Heart right ventricle (tissue), 16 donors: ENCODE measurements around the gene NAGS. TPM values are rescaled to one million over a fixed set of nuclear protein-coding genes. Genes with fewer than 3 reads are reported as not detected.
A peak's percentile ranks its signal among the peaks of the same experiment; 100 is the strongest.
"Not testable (repeated sequence)": the region's sequence is repeated elsewhere in the genome, so short reads cannot be mapped to it uniquely, and the experiment has no call there.

Source experiments
- ATAC-seq, 8 donors: fragments of 200-7000 bp; cut with Tn5 transposase; one replicate each; pipeline ENCODE4 v1.9.1; 2020; ENCODE audit warnings: mild to moderate bottlenecking in 8 of 8, moderate library complexity in 8 of 8, moderate number of reproducible peaks in 1 of 8
- DNase-seq, 2 donors: peaks; one replicate each; pipeline ENCODE4 v3.0.0-alpha.2; 2020
- H3K27ac ChIP-seq, 10 donors: fragments of 200-600 bp; sonication (generic) in 2 of 10; one replicate each; pipeline versions ENCODE4 v1.5.0 to v1.8.0; 2020 to 2022; ENCODE audit warnings: mild to moderate bottlenecking in 3 of 10
- H3K27me3 ChIP-seq, 7 donors: fragments of 200-600 bp; one replicate each; pipeline ENCODE4 v1.8.0; 2021 to 2022; ENCODE audit warnings: mild to moderate bottlenecking in 2 of 7
- H3K36me3 ChIP-seq, 9 donors: fragments of 200-600 bp; sonication (generic) in 1 of 9; one replicate each; pipeline versions ENCODE4 v1.5.0 to v1.8.0; 2020 to 2022; ENCODE audit warnings: mild to moderate bottlenecking in 2 of 9
- H3K4me1 ChIP-seq, 9 donors: fragments of 200-600 bp; sonication (generic) in 1 of 9; one replicate each; pipeline versions ENCODE4 v1.5.0 to v1.8.0; 2020 to 2022; ENCODE audit warnings: mild to moderate bottlenecking in 4 of 9
- H3K4me3 ChIP-seq, 10 donors: fragments of 200-600 bp; sonication (generic) in 2 of 10; one replicate each; pipeline versions ENCODE4 v1.5.0 to v1.8.0; 2020 to 2022; ENCODE audit warnings: mild to moderate bottlenecking in 7 of 10, moderate library complexity in 2 of 10
- H3K9me3 ChIP-seq, 11 donors: fragments of 200-600 bp in 10 of 11; sonication (generic) in 2 of 11; one replicate each; pipeline versions ENCODE4 v1.5.0 to v1.8.0; 2013 to 2022; ENCODE audit warnings: mild to moderate bottlenecking in 2 of 11, control low read depth in 1 of 11, moderate library complexity in 1 of 11
- WGBS, 2 donors: extraction: QIAGEN DNeasy Blood & Tissue Kit; methylation state at CpG; one replicate each; pipeline ENCODE4 v1.1.7; 2013; ENCODE audit warnings: inconsistent platforms in 1 of 2; 5-methylcytosine and 5-hydroxymethylcytosine counted together
- intact Hi-C, 10 donors: fragments of 100-400 bp; cut with DNase I; formaldehyde crosslinking; loops; one replicate each; pipeline versions ENCODE4 v1.11.1 to v1.14.2; 2022
- polyA plus RNA-seq, 2 donors: library from polyadenylated mRNA; stranded (reverse); fragments of 200-250 nt; gene quantifications; one replicate each; pipeline ENCODE4 v1.2.3, GENCODE V29; 2013
- total RNA-seq, 10 donors: library from RNA; stranded (reverse); fragmentation: NEBNext Ultra II Directional in 3 of 10; extraction: Animal tissue kit (Norgen Biotek cat#: 25700) in 3 of 10; gene quantifications; one replicate each; pipeline versions ENCODE4 v1.2.1 to v1.2.4, GENCODE V29; 2021 to 2023
- TF ChIP-seq, protein P1 (sequence below), 9 donors: fragments of 200-600 bp; sonication (generic) in 2 of 9; IDR thresholded peaks; one replicate each; pipeline versions ENCODE4 v1.5.0 to v1.8.0; 2021 to 2022; ENCODE audit warnings: antibody characterized with exemption in 9 of 9, mild to moderate bottlenecking in 5 of 9, moderate library complexity in 1 of 9
- donor health status: Arrhythmogenic right ventricular cardiomyopathy.
- donor health status: ischemic (EF 13 %, LVEDD 7.1; RV severe dilation, severe dysfunction).
- donor health status: healthy with polysubstance abuse.
- donor health status: DM: no; HTN: yes; CAD: no.
- donor health status: DM: no; HTN: no; CAD: no.
- donor health status: ischemic (EF 25% LVEDD 6.9; RV normal size, moderate dysfunction).
- donor health status: ischemic (EF 25% LVEDD 5.7; RV mildly dilated, moderate dysfunction).
- donor health status: healthy.
- donor health status: DM: yes; HTN: yes; CAD: no.
- donor health status: Ischemic cardiomyopathy.
- donor health status: ischemic (EF 35%, LVEDD 5.7; RV mildly dilated, moderate dysfunction).
- donor health status: nonischemic (EF 11% LVEDD 7.7; RV severe dilation, severe dysfunction).
- donor health status: DM: yes; HTN: yes; CAD: no.
- donor health status: PGD.
- donor health status: ischemic (EF 29% LVEDD 5.4; RV normal size, mild dysfunction).
- donor health status: nonischemic (EF 23%, LVEDD 6.1; RV moderate dilation, normal function).

NAGS gene
- total and polyA plus RNA-seq, 12 donors, result 0.30 to 0.86 (median 0.53) TPM

DNA sequence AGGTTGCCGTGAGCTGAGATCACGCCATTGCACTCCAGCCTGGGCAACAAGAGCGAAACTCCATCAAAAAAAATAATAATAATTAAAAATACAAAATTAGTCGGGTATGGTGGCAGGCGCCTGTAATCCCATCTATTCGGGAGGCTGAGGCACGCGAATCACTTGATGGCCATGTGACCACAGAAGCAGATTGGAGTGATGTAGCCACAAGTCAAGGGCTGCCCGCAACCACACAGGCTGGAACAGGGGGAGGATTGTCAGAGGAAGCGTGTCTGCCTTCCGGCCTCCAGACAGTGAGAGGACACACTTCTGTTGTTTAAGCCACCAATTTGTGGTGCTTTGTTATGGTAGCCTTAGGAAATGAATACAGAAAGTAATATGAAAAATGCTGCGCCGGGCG lies 11.8 kb upstream of the NAGS start:
- Histone ChIP-seq H3K27ac (no peak overlapping the region), H3K4me3 (no peak overlapping the region), H3K9me3 (no peaks in the 10 kb centered on the region), H3K36me3 (no peaks in the 10 kb centered on the region), H3K27me3 (peaks cover 0 to 31% (median 5%) of the 10 kb centered on the region in 7 donors), H3K4me1 (peaks cover 0 to 10% (median 9%) of the 10 kb centered on the region in 9 donors)
- no peak for DNase-seq
- ATAC-seq, result no peak
- intact Hi-C loops, result loop anchor here in 5 of 10 donors (5.0 to 10.0 kb wide), 4 partner anchors 48 to 118 kb away; partner anchors contain the start of gene PPY (in 2 of the 5)
- WGBS, 2 donors, result 92 to 93% methylated on average over 14 of the region's 14 CpGs
- TF ChIP-seq, protein P1, sequence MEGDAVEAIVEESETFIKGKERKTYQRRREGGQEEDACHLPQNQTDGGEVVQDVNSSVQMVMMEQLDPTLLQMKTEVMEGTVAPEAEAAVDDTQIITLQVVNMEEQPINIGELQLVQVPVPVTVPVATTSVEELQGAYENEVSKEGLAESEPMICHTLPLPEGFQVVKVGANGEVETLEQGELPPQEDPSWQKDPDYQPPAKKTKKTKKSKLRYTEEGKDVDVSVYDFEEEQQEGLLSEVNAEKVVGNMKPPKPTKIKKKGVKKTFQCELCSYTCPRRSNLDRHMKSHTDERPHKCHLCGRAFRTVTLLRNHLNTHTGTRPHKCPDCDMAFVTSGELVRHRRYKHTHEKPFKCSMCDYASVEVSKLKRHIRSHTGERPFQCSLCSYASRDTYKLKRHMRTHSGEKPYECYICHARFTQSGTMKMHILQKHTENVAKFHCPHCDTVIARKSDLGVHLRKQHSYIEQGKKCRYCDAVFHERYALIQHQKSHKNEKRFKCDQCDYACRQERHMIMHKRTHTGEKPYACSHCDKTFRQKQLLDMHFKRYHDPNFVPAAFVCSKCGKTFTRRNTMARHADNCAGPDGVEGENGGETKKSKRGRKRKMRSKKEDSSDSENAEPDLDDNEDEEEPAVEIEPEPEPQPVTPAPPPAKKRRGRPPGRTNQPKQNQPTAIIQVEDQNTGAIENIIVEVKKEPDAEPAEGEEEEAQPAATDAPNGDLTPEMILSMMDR (IDR thresholded peaks at IDR 0.05), result no peak

DNA sequence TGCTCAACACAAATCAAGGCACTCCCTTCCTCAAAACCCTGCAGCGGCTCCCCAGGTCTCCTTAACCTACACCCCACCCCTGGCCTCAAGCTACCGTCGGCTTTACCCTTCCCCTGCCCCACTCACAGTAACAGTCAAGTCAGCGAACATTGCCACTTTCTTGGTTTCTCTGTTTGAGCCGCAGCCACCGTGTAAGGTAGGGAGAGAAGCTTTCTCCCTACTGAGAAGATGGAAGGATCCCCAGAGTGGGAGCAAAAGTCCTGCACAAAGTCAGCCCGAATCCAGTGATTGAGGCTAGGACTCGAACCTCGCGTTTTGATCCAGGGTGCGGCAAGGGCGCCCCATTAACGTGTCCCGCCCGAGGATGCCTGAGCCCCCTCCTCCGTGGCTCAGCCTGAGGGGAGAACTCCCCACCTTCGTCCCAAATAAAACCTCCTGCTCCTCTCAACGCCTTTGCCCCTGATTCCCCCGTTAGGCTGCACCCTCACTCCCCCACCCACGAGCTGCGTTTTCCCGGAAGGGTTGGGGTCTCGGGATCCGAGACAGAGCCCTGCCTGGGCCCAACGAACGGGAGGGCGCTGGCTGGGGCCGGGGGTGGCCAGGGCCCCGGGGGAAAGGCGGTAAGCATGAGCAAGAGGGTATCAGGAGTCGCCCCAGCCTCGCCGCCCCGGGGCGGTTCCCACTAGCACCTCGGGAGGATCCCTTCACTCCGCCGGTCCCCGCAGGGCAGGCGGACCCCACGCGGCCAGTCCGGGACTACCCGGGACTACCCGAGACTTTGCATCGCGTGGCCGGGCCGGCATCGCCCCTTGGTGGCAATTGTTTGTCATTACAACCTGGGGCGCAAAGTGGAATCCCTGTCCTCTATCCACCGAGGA lies 9.9 kb upstream of the NAGS start:
- Histone ChIP-seq H3K27ac (no peak overlapping the region), H3K36me3 (no peaks in the 10 kb centered on the region), H3K4me1 (peaks cover 0 to 10% (median 9%) of the 10 kb centered on the region in 9 donors), H3K27me3 (peaks cover 0 to 25% (median 4%) of the 10 kb centered on the region in 7 donors), H3K9me3 (no peaks in the 10 kb centered on the region), H3K4me3 (peak overlapping the region in 9 of 10 donors; percentile 2 to 48 (median 35))
- WGBS, 2 donors, result 8% methylated on average over 52 of the region's 52 CpGs
- DNase-seq (peak; percentile 54 to 69), ATAC-seq (peak; percentile 83 to 93 (median 86))
- TF ChIP-seq, protein P1 (IDR thresholded peaks at IDR 0.05), result peak; percentile 68 to 90 (median 87)
- intact Hi-C loops, result loop anchor here (1.0 to 10.0 kb wide), 9 partner anchors 50 to 120 kb away; partner anchors contain the start of gene PPY (in 5 of the 10)

DNA sequence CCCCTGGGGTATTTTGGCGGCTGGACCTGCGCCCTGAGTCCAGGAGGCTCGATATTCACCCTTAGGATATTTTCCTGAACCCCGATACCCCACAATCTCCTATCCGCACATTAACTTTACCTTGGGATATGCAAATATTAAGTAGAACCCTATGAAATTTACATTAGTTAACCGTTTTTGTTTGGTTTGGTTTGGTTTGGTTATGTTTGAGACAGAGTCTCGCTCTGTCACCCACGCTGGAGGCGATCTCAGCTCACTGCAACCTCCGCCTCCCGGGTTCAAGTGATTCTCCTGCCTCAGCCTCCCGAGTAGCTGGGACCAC lies 9.3 kb upstream of the NAGS start:
- Histone ChIP-seq H3K4me3 (peak overlapping the region in 4 of 10 donors; percentile 21 to 48 (median 38)), H3K4me1 (peaks cover 0 to 10% (median 9%) of the 10 kb centered on the region in 9 donors), H3K36me3 (no peaks in the 10 kb centered on the region), H3K27ac (no peak overlapping the region), H3K27me3 (peaks cover 0 to 25% (median 4%) of the 10 kb centered on the region in 7 donors), H3K9me3 (no peaks in the 10 kb centered on the region)
- WGBS, 2 donors, result 22 to 26% methylated on average over 12 of the region's 12 CpGs
- DNase-seq (no peak), ATAC-seq (no peak)
- intact Hi-C loops, result loop anchor here in 9 of 10 donors (1.0 to 10.0 kb wide), 8 partner anchors 50 to 120 kb away; partner anchors contain the start of gene PPY (in 4 of the 9)
- TF ChIP-seq, protein P1 (IDR thresholded peaks at IDR 0.05), result peak in 1 of 9 donors; percentile 3

DNA sequence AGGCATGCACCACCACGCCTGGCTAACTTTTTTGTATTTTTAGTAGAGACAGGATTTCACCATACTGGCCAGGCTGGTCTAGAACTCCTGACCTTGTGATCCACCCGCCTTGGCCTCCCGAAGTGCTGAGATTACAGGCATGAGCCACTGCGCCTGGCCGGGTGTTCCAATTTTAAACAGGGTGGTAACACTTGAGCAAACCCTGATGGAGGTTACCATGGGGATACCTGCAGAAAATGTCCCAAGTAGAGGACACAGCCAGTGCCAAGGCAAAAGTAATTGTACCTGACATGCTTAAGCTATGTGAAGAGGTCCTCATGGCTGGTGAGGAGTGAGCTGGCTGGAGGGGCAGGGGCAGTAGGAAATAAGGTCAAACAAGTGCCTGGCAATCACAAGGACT lies 7.2 kb upstream of the NAGS start:
- intact Hi-C loops, result loop anchor here in 8 of 10 donors (5.0 to 10.0 kb wide), 6 partner anchors 52 to 122 kb away; partner anchors contain the start of gene PPY (in 4 of the 8)
- H3K9me3 ChIP-seq, ATAC-seq, DNase-seq, H3K27ac ChIP-seq, H3K4me3 ChIP-seq, H3K36me3 ChIP-seq: not testable (repeated sequence)
- Histone ChIP-seq H3K27me3 (peaks cover 0 to 25% (median 5%) of the 10 kb centered on the region in 7 donors), H3K4me1 (peaks cover 0 to 11% (median 9%) of the 10 kb centered on the region in 9 donors)
- WGBS, 2 donors, result 88 to 92% methylated on average over 5 of the region's 5 CpGs
